ENCODE measurements around the gene FHOD3.

Gene FHOD3

DNA sequence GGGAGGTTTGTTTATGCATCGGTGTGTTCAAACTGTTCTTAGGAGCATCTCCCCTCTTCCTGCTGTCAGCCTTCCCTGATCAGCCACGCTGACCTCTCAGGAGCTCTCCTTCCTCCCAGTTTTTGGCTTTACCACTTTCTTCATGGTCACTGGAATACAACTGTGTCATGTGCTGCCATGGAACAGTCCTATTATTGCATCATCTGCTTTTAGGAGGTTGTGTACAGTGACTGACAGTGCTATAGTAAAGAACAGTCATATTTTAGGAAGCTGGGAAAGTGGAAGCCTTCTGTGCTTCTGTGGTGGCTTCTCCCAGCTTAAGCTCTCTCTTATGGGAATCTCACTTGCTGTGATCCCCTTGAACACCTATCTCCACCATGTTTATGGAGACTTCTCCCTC lies 365.8 kb downstream of the FHOD3 start:
- no peak for TF ChIP-seq FOXP2 (optimal IDR thresholded peaks at IDR 0.05; ENCODE audit: borderline replicate concordance, extremely low read depth, extremely low read length, insufficient read depth)
- TF ChIP-seq TAF1 (IDR thresholded peaks at IDR 0.05; ENCODE audit: borderline replicate concordance, insufficient read depth, low read length), result no peak
- TF ChIP-seq, protein P1, sequence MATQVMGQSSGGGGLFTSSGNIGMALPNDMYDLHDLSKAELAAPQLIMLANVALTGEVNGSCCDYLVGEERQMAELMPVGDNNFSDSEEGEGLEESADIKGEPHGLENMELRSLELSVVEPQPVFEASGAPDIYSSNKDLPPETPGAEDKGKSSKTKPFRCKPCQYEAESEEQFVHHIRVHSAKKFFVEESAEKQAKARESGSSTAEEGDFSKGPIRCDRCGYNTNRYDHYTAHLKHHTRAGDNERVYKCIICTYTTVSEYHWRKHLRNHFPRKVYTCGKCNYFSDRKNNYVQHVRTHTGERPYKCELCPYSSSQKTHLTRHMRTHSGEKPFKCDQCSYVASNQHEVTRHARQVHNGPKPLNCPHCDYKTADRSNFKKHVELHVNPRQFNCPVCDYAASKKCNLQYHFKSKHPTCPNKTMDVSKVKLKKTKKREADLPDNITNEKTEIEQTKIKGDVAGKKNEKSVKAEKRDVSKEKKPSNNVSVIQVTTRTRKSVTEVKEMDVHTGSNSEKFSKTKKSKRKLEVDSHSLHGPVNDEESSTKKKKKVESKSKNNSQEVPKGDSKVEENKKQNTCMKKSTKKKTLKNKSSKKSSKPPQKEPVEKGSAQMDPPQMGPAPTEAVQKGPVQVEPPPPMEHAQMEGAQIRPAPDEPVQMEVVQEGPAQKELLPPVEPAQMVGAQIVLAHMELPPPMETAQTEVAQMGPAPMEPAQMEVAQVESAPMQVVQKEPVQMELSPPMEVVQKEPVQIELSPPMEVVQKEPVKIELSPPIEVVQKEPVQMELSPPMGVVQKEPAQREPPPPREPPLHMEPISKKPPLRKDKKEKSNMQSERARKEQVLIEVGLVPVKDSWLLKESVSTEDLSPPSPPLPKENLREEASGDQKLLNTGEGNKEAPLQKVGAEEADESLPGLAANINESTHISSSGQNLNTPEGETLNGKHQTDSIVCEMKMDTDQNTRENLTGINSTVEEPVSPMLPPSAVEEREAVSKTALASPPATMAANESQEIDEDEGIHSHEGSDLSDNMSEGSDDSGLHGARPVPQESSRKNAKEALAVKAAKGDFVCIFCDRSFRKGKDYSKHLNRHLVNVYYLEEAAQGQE (IDR thresholded peaks at IDR 0.05; ENCODE audit: insufficient read depth in 1 of 2, low read depth in 2 of 2, low read length in 2 of 2), result no peak
- TF ChIP-seq POLR2AphosphoS5 (IDR thresholded peaks at IDR 0.05; ENCODE audit: low read depth, low read length), result no peak
- TF ChIP-seq SIN3A (IDR thresholded peaks at IDR 0.05; ENCODE audit: borderline replicate concordance, insufficient read depth, low read length), result no peak

DNA sequence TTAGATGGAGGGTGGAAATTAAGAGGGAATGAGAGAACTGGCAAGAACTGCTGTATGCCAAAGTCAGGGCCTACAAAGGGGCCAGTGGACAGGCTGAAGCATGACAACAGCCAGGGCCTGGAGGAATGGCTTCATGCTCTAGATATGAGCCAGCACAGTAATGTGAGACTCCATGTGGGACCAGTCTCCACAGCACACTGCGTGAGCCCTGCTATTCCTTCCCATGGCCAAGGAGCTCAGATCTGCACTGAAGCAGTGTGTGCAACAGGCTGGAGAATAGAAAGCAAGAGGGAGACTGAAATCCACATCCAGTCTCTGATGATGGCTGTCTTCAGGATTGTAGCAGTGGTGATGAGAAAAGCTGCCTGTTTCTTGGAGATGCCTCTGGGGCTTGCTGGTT lies 368.4 kb downstream of the FHOD3 start:
- TF ChIP-seq TAF1 (IDR thresholded peaks at IDR 0.05; ENCODE audit: borderline replicate concordance, insufficient read depth, low read length) (no peak), SIN3A (IDR thresholded peaks at IDR 0.05; ENCODE audit: borderline replicate concordance, insufficient read depth, low read length) (no peak), FOXP2 (optimal IDR thresholded peaks at IDR 0.05; ENCODE audit: borderline replicate concordance, extremely low read depth, extremely low read length, insufficient read depth) (no peak), POLR2AphosphoS5 (IDR thresholded peaks at IDR 0.05; ENCODE audit: low read depth, low read length) (no peak)
- TF ChIP-seq, protein P1 (IDR thresholded peaks at IDR 0.05; ENCODE audit: insufficient read depth in 1 of 2, low read depth in 2 of 2, low read length in 2 of 2), result no peak

DNA sequence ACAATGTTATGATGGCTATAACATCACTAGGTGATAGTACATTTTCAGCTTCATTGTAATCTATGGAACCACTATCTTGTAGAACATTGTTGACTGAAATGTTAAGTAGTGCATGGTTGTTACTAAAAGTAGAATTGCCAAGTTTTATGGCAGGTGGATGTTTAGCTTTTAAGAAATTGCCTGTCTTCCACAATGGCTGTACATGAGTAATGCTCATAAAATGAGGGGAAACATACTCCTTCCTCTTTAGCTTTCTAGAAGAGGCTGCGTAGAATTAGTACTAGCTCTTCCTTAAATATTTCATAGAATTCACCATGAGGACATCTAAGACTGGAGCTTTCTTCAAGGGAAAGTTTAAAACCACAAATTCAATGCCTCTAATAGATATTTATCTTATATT lies 370.3 kb downstream of the FHOD3 start:
- TF ChIP-seq TAF1 (IDR thresholded peaks at IDR 0.05; ENCODE audit: borderline replicate concordance, insufficient read depth, low read length) (no peak), FOXP2 (optimal IDR thresholded peaks at IDR 0.05; ENCODE audit: borderline replicate concordance, extremely low read depth, extremely low read length, insufficient read depth) (no peak), SIN3A (IDR thresholded peaks at IDR 0.05; ENCODE audit: borderline replicate concordance, insufficient read depth, low read length) (no peak), POLR2AphosphoS5 (IDR thresholded peaks at IDR 0.05; ENCODE audit: low read depth, low read length) (no peak)
- TF ChIP-seq, protein P1 (IDR thresholded peaks at IDR 0.05; ENCODE audit: insufficient read depth in 1 of 2, low read depth in 2 of 2, low read length in 2 of 2), result no peak

DNA sequence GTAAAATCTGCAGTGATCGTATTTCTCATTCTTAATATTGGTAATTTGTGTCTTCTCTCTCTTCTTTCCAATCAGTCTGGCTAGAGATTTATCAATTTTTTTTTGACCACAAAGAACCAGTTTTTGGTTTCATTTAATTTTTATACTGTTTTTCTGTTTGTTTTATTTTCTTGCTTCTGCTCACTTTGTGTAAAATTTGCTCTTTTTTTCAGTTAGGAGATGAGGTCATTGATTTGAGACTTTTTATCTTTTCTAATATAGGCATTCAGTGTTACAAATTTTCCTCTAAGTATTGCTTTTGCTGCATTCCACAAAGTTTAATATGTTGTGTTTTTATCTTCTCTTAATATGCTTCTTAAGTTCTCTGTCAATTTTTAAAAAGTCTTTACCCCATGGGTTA lies 370.8 kb downstream of the FHOD3 start:
- TF ChIP-seq TAF1 (IDR thresholded peaks at IDR 0.05; ENCODE audit: borderline replicate concordance, insufficient read depth, low read length) (no peak), POLR2AphosphoS5 (IDR thresholded peaks at IDR 0.05; ENCODE audit: low read depth, low read length) (no peak), FOXP2 (optimal IDR thresholded peaks at IDR 0.05; ENCODE audit: borderline replicate concordance, extremely low read depth, extremely low read length, insufficient read depth) (no peak), SIN3A (IDR thresholded peaks at IDR 0.05; ENCODE audit: borderline replicate concordance, insufficient read depth, low read length) (no peak)
- TF ChIP-seq, protein P1 (IDR thresholded peaks at IDR 0.05; ENCODE audit: insufficient read depth in 1 of 2, low read depth in 2 of 2, low read length in 2 of 2), result no peak

Data from PFSK-1 (cell line).